Measurements from ENCODE around the gene LRRC8D.
A peak's percentile ranks its signal among the peaks of the same experiment; 100 is the strongest.
"Not testable (repeated sequence)": the region's sequence is repeated elsewhere in the genome, so short reads cannot be mapped to it uniquely, and the experiment has no call there.

LRRC8D gene
- total RNA-seq = 29.0 to 124 reads per million in 2 donors

- DNase-seq = peak; percentile 54
Observed at GRCh38 chr1:89820422-89821321, at the start of gene LRRC8D. Gene LRRC8D, plus strand, starts transcription at chr1:89821032. Its CDS starts 112,037 bp downstream, at chr1:89933069.

GRCh38 chr1:89771991-89772560 lies 48.8 kb upstream of the LRRC8D start:
- no peak for DNase-seq

- not testable (repeated sequence) for DNase-seq
Observed at GRCh38 chr1:89776104-89776503, 44.7 kb upstream of the LRRC8D start.

GRCh38 chr1:89777271-89777670 lies 43.6 kb upstream of the LRRC8D start:
- DNase-seq = not testable (repeated sequence)

- DNase-seq = no peak
Observed at GRCh38 chr1:89779151-89779940, 41.5 kb upstream of the LRRC8D start.

GRCh38 chr1:89780721-89781120 lies 40.1 kb upstream of the LRRC8D start:
- DNase-seq = no peak

GRCh38 chr1:89781494-89782126 lies 39.2 kb upstream of the LRRC8D start:
- DNase-seq = peak; percentile 31

- no peak for DNase-seq
Observed at GRCh38 chr1:89786628-89787214, 34.1 kb upstream of the LRRC8D start.

GRCh38 chr1:89790592-89790991 lies 30.2 kb upstream of the LRRC8D start:
- no peak for DNase-seq

GRCh38 chr1:89791064-89791726 lies 29.6 kb upstream of the LRRC8D start:
- no peak for DNase-seq

GRCh38 chr1:89794406-89794805 lies 26.4 kb upstream of the LRRC8D start:
- DNase-seq = no peak

- DNase-seq = not testable (repeated sequence)
Observed at GRCh38 chr1:89795571-89795970, 25.3 kb upstream of the LRRC8D start.

GRCh38 chr1:89797876-89798275 lies 23.0 kb upstream of the LRRC8D start:
- not testable (repeated sequence) for DNase-seq

- DNase-seq = no peak
Observed at GRCh38 chr1:89799495-89799894, 21.3 kb upstream of the LRRC8D start.

- DNase-seq = no peak
Observed at GRCh38 chr1:89800022-89800655, 20.7 kb upstream of the LRRC8D start.

GRCh38 chr1:89800718-89801117 lies 20.1 kb upstream of the LRRC8D start:
- no peak for DNase-seq

- no peak for DNase-seq
Observed at GRCh38 chr1:89802051-89802450, 18.8 kb upstream of the LRRC8D start.

- DNase-seq = no peak
Observed at GRCh38 chr1:89802841-89803240, 18.0 kb upstream of the LRRC8D start.

GRCh38 chr1:89804642-89805237 lies 16.1 kb upstream of the LRRC8D start:
- DNase-seq = peak; percentile 82

- no peak for DNase-seq
Observed at GRCh38 chr1:89806616-89807015, 14.2 kb upstream of the LRRC8D start.

- no peak for DNase-seq
Observed at GRCh38 chr1:89807503-89807902, 13.3 kb upstream of the LRRC8D start.

All from T-helper 9 cell (primary cell).